Right lobe of liver (tissue), 4 donors: ENCODE results near the gene SNU13.

Experiments used
- CTCF ChIP-seq, 4 donors: fragments of 200-600 bp in 3 of 4; fragments of 450-650 bp in 1 of 4; IDR thresholded peaks; one replicate each; pipeline versions ENCODE4 v1.5.1 to v1.8.0; 2016 to 2022; ENCODE audit warnings: antibody characterized with exemption in 4 of 4, mild to moderate bottlenecking in 2 of 4
- POLR2A ChIP-seq: fragments of 450-650 bp; IDR thresholded peaks from one replicate; pipeline ENCODE4 v1.6.1; 2017; ENCODE audit warnings: antibody characterized with exemption, mild to moderate bottlenecking
- donor health status: DM: no; HTN: no; CAD: no.
- donor health status: DM: no; HTN: no; CAD: no.
- donor health status: DM: no; HTN: yes; CAD: no.

DNA sequence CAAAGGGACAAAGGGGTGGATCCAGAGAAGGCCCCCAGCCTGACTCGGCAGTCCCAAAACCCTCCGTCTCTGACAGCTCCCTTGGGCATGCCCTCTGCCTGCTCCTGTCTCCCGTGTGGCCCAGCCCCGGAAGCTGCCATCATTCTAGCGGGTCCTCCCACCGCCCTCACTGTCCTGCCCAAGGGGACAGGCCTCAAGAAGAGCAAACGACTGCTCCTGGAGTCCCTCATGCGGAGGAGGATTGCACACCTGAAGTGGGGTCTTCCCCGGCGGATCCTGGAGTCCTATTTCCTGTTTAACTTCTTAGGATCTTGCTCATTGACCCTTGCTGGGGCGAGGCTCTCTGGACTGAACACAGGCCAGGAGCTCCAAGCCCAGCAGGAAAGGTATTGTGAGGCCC lies 8.0 kb upstream of the SNU13 start:
- TF ChIP-seq POLR2A (no peak), CTCF (IDR thresholded peaks at IDR 0.05) (no peak)
